ENCODE measurements around the gene TMEM165.

The TMEM165 gene

DNA sequence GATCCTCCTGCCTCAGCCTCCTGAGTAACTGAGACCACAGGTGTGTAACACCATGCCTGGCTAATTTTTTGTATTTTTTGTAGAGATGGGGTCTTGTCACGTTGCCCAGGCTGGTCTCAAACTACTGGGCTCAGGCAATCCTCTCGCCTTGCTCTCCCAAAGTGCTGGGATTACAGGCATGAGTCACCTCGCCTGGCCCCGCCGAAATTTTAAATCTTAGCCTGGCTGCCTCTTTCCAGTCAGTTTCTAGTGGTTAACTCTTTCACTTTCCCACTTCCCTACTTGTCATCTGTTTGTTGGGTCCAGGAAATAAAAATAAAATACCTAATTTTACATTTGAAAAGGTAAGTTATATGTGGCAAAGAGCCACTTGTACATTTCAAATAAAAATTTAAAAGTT is 62.4 kb downstream of the TMEM165 start:
- DNase-seq (ENCODE audit: low read depth): no peak

DNA sequence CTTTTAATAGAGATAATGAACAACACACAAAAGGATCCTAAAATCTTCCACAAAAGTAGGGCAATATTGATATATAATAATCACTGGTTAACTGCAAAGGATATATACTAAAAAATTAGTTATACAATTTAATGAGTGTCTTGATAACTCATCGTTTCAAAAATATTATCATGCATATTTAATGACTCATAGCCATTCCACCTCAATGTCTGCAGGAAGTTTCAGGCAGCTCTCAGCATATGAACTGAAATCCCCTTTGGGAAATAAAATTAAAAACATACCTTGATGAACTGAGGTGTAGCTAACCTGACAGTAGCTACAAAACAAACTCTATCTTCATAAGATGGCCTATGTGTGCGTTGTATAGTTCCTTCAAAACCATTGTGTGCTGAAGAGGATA is 62.9 kb downstream of the TMEM165 start:
- DNase-seq (ENCODE audit: low read depth): no peak

DNA sequence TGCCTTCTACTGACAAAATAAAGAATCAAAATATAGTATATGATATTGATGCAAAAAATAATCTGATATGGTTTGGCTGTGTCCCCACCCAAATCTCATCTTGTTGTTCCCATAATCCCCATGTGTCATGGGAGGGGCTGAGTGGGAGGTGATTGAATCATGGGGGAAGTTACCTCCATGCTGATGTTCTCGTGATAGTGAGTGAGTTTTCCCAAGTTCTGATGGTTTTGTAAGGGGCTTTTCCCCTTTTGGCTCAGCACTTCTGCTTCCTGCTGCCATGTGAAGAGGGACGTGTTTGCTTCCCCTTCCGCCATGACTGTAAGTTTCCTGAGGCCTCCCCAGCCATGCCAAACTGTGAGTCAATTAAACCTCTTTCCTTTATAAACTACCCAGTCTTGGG is 70.2 kb downstream of the TMEM165 start:
- DNase-seq (ENCODE audit: low read depth): no peak

- DNase-seq (ENCODE audit: low read depth): no peak
Measured at GRCh38 chr4:55468724-55469123, 73.0 kb downstream of the TMEM165 start.

DNA sequence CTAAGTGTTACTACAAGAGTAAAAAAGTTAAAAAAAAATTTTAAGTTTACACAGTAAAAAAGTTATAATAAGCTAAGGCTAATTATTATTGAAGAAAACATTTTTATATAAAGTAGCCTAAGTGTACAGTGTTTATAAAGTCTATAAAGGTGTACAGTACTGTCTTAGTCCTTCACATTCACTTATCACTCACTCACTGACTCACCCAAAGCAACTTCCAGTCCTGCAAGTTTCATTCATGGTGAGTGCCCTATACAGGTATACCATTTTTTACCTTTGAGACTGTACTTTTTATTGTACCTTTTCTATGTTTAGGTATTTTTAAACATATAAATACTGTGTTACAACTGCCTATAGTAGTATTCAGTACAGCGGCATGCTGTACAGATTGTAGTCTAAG is 74.2 kb downstream of the TMEM165 start:
- DNase-seq (ENCODE audit: low read depth): no peak

Measured in GM04503 (cell line).